ENCODE measurements around the gene GOLPH3. TPM values are rescaled to one million over a fixed set of nuclear protein-coding genes. Genes with fewer than 3 reads are reported as not detected.

The GOLPH3 gene
- total RNA-seq, 1 experiment from 2014 or later: 98.7 TPM

GRCh38 chr5:32155211-32155610 lies 18.9 kb downstream of the GOLPH3 start:
- Mint-ChIP-seq H3K27me3 (ENCODE audit: low read depth) (no peaks in the 10 kb centered on the region), H3K4me1 (peaks cover 7 to 10% of the 10 kb centered on the region in 2 experiments), H3K4me3 (no peak overlapping the region), H3K9me3 (no peaks in the 10 kb centered on the region), H3K27ac (no peak overlapping the region), H3K36me3 (ENCODE audit: insufficient read depth in 1 of 3, low read depth in 3 of 3) (peaks cover 3 to 9% (median 4%) of the 10 kb centered on the region in 3 experiments; a peak in 5 of 7 replicates)
- WGBS (ENCODE audit: extremely low coverage, insufficient read length, low lambda C conversion rate): no CpG with 5 or more reads among the region's 2 CpGs
- Histone ChIP-seq H4K8ac (replicated peaks; ENCODE audit: insufficient read length, low read depth, low read length) (no peak overlapping the region), H4K20me1 (ENCODE audit: control insufficient read depth, insufficient read depth, insufficient read length) (no peaks in the 10 kb centered on the region), H2AK5ac (ENCODE audit: insufficient read length, low read length) (no peak overlapping the region), H3K79me2 (ENCODE audit: insufficient read depth, low read length) (peaks cover 51% of the 10 kb centered on the region), H3K79me1 (ENCODE audit: insufficient read depth, low read depth, low read length, poor library complexity, severe bottlenecking) (peaks cover 12% of the 10 kb centered on the region), H2AFZ (ENCODE audit: low read length) (no peak overlapping the region), H3T11ph (ENCODE audit: low read length) (no peak overlapping the region), H3K27me3 (ENCODE audit: insufficient read depth, low read length) (no peaks in the 10 kb centered on the region), H2BK20ac (ENCODE audit: low read depth, low read length, poor library complexity, severe bottlenecking) (no peak overlapping the region), H3K23me2 (ENCODE audit: insufficient read length, low read depth, low read length, poor library complexity, severe bottlenecking) (peaks cover 5% of the 10 kb centered on the region), H2BK12ac (ENCODE audit: insufficient read length, low read depth, low read length) (no peak overlapping the region), H3K9me3 (ENCODE audit: control insufficient read depth, low read depth, low read length) (no peaks in the 10 kb centered on the region), H3K4me2 (ENCODE audit: insufficient read depth, insufficient read length, low read length) (no peak overlapping the region), H4K91ac (ENCODE audit: insufficient read length, low read depth, low read length) (no peak overlapping the region), H4K5ac (ENCODE audit: insufficient read length, low read depth, low read length) (no peak overlapping the region), H3K4ac (ENCODE audit: low read depth, low read length) (no peak overlapping the region), H2BK120ac (ENCODE audit: low read depth, low read length, poor library complexity, severe bottlenecking) (no peak overlapping the region), H3K23ac (ENCODE audit: insufficient read length, low read depth, low read length) (no peak overlapping the region), H3K56ac (ENCODE audit: insufficient read length, low read depth, low read length) (no peak overlapping the region), H3K4me1 (ENCODE audit: insufficient read depth, low read length) (peaks cover 3% of the 10 kb centered on the region; the same call in 1 of the 2 replicates), H2BK15ac (ENCODE audit: low read depth, low read length) (no peak overlapping the region), H2BK5ac (ENCODE audit: insufficient read length, low read length) (no peak overlapping the region), H3K18ac (ENCODE audit: insufficient read length, low read depth, low read length) (no peak overlapping the region), H3K27ac (ENCODE audit: insufficient read length, low read depth, low read length) (no peak overlapping the region), H3K14ac (ENCODE audit: insufficient read depth, low read length) (no peak overlapping the region), H3K9ac (ENCODE audit: extremely low read depth, insufficient read length, low read length) (no peak overlapping the region)
- TF ChIP-seq, protein P1, sequence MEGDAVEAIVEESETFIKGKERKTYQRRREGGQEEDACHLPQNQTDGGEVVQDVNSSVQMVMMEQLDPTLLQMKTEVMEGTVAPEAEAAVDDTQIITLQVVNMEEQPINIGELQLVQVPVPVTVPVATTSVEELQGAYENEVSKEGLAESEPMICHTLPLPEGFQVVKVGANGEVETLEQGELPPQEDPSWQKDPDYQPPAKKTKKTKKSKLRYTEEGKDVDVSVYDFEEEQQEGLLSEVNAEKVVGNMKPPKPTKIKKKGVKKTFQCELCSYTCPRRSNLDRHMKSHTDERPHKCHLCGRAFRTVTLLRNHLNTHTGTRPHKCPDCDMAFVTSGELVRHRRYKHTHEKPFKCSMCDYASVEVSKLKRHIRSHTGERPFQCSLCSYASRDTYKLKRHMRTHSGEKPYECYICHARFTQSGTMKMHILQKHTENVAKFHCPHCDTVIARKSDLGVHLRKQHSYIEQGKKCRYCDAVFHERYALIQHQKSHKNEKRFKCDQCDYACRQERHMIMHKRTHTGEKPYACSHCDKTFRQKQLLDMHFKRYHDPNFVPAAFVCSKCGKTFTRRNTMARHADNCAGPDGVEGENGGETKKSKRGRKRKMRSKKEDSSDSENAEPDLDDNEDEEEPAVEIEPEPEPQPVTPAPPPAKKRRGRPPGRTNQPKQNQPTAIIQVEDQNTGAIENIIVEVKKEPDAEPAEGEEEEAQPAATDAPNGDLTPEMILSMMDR (conservative IDR thresholded peaks at IDR 0.05): no peak
- DNase-seq: no peak

Data from H9 (cell line).